ENCODE data around the gene TUBB2A.
A peak's percentile ranks its signal among the peaks of the same experiment; 100 is the strongest.

Gene TUBB2A

DNA sequence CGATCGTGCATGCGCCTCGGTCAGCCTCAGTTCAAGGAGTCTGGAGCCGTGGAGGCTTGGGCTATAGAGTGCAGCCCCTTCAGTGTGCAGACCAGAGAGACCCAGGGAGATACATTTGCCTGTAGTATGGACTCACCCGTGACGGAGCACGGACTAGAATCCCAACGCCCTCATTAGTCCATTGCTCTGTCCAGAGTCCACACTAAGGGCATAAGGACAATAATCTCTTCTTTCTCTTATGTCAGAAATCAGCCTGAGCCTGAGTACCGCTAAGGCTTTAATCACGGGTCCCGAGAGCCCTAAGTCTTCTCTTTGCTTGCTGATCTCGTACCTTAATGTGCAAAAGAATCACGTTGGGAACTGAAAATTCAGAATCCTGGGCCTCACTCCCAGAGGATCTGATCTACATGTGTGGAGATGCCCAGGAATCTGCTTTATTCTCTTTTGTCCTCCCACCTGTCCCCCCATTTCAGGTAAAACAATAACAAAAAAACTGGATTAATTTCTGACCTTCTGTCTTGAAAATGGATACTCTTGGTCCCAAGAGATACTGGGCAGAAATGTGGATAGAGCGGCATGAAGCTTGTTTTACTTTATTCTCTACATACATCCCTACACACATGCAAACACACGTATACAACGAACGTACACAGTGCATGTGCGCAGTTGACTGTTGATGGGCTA is 38.2 kb downstream of the TUBB2A start:
- Histone ChIP-seq H3K27me3 (ENCODE audit: control insufficient read depth, insufficient read depth, low read length) (no peaks in the 10 kb centered on the region), H3K27ac (peak overlapping the region; percentile 87), H3K4me1 (peaks cover 6% of the 10 kb centered on the region), H3K36me3 (ENCODE audit: control insufficient read depth, insufficient read depth, low read length) (no peaks in the 10 kb centered on the region), H3K4me2 (ENCODE audit: low read length) (peak overlapping the region; percentile 98), H3K4me3 (ENCODE audit: low read depth, low read length) (peak overlapping the region; percentile 94), H3K9ac (no peak overlapping the region), H3K9me3 (ENCODE audit: control insufficient read depth, low read length) (no peaks in the 10 kb centered on the region), H2AFZ (peak overlapping the region; percentile 90), H3K79me2 (no peaks in the 10 kb centered on the region)
- TF ChIP-seq, protein P1, sequence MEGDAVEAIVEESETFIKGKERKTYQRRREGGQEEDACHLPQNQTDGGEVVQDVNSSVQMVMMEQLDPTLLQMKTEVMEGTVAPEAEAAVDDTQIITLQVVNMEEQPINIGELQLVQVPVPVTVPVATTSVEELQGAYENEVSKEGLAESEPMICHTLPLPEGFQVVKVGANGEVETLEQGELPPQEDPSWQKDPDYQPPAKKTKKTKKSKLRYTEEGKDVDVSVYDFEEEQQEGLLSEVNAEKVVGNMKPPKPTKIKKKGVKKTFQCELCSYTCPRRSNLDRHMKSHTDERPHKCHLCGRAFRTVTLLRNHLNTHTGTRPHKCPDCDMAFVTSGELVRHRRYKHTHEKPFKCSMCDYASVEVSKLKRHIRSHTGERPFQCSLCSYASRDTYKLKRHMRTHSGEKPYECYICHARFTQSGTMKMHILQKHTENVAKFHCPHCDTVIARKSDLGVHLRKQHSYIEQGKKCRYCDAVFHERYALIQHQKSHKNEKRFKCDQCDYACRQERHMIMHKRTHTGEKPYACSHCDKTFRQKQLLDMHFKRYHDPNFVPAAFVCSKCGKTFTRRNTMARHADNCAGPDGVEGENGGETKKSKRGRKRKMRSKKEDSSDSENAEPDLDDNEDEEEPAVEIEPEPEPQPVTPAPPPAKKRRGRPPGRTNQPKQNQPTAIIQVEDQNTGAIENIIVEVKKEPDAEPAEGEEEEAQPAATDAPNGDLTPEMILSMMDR (IDR thresholded peaks at IDR 0.05) = no peak

DNA sequence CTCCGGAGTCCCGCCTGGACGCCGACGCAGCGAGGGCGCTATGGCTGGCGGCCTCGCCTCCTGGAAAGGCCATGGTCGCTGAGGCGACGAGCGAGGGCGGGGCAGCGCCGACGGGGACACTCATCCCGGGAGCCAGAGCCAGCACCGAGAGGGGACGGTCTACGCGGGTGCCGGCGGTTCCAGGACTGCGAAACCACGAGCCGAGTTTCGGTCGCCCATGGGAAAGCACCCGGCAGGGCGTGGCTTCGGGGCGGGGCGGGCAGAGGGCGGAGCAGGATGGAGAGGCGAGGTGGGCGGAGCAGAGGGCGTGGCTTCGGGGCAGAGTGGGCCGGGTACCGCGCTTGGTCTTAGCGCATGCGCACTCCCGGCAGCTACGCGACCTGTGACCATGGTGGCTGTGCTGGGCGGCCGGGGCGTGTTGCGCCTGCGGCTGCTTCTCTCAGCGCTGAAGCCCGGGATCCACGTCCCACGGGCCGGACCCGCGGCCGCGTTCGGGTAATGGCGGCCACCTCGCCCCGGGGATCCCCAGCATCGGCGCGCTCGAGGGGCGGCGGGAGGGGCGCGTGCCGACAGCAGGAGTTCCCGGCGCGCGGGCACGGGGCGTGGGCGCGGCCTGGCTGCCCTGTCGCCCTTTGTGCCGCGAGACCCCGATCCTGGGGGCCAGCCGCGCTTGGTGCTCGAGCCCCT is 38.8 kb downstream of the TUBB2A start, which contains the start of gene BPHL:
Gene BPHL, plus strand, starts transcription at position 359 of the 687 bp plus-strand sequence. Its CDS starts 30 bp downstream, at position 389.
- H3K9ac ChIP-seq = no peak within 1 kb of the TSS
- H3K27ac ChIP-seq = peak within 1 kb of the TSS; percentile 87
- no peaks in the 10 kb centered on the region for H3K27me3 ChIP-seq (ENCODE audit: control insufficient read depth, insufficient read depth, low read length)
- peak within 1 kb of the TSS; percentile 98 for H3K4me2 ChIP-seq (ENCODE audit: low read length)
- no peaks in the 10 kb centered on the region for H3K36me3 ChIP-seq (ENCODE audit: control insufficient read depth, insufficient read depth, low read length)
- peak within 1 kb of the TSS; percentile 94 for H3K4me3 ChIP-seq (ENCODE audit: low read depth, low read length)
- peak within 1 kb of the TSS; percentile 90 for H2AFZ ChIP-seq
- no peaks in the 10 kb centered on the region for H3K79me2 ChIP-seq
- no peaks in the 10 kb centered on the region for H3K9me3 ChIP-seq (ENCODE audit: control insufficient read depth, low read length)
- TF ChIP-seq, protein P1 (IDR thresholded peaks at IDR 0.05) = no peak
- peaks cover 6% of the 10 kb centered on the region for H3K4me1 ChIP-seq

DNA sequence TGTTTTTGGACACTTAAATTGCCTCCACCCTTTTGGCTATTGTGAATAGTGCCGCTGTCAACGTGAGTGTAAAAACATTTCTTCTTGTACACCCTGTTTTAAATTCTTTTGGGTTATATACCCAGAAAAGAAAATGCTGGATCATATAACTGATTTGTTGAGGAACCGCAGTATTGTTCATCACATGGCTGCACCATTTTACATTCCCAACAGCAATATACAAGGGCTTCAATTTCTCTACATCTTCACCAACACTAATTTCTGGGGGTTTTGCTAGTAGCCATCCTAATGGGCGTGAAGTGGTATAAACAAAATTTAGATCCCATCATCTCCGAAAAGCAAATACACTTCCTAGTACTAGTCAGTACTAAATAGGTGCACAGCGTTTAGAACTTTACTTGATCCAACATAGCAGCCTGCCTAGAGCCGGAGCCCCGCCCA is 39.4 kb downstream of the TUBB2A start:
- peak overlapping the region; percentile 90 for H2AFZ ChIP-seq
- no peaks in the 10 kb centered on the region for H3K36me3 ChIP-seq (ENCODE audit: control insufficient read depth, insufficient read depth, low read length)
- no peaks in the 10 kb centered on the region for H3K27me3 ChIP-seq (ENCODE audit: control insufficient read depth, insufficient read depth, low read length)
- no peaks in the 10 kb centered on the region for H3K9me3 ChIP-seq (ENCODE audit: control insufficient read depth, low read length)
- no peak overlapping the region for H3K9ac ChIP-seq
- TF ChIP-seq, protein P1 (IDR thresholded peaks at IDR 0.05) = no peak
- peak overlapping the region; percentile 98 for H3K4me2 ChIP-seq (ENCODE audit: low read length)
- peaks cover 6% of the 10 kb centered on the region for H3K4me1 ChIP-seq
- no peaks in the 10 kb centered on the region for H3K79me2 ChIP-seq
- H3K27ac ChIP-seq = peak overlapping the region; percentile 87
- H3K4me3 ChIP-seq (ENCODE audit: low read depth, low read length) = peak overlapping the region; percentile 94

DNA sequence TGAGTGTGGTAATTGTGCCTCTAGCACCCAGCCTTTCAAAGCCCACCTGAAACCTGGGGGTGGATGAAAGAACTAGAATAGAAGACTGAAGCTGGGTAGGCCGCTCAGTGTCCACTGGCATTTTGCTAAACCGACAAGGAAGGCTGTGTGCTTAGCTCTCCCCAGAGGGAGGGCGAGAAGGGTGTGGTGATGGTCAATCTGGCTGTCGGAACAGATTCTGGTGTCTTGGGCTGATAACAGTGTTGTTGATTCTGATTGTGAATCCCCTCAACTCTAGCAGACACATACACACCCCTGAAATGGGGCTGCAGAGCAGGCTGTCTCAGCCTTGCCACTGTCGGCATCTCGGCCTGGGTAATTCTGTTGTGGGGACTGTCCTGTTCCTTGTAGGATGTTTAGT is 43.0 kb downstream of the TUBB2A start:
- no peak overlapping the region for H3K27ac ChIP-seq

More for the DNA sequence above, 43.0 kb downstream of the TUBB2A start:
- Histone ChIP-seq H3K4me3 (ENCODE audit: low read depth, low read length) (no peak overlapping the region), H3K4me1 (peaks cover 3% of the 10 kb centered on the region), H3K9ac (no peak overlapping the region), H3K36me3 (ENCODE audit: control insufficient read depth, insufficient read depth, low read length) (no peaks in the 10 kb centered on the region), H2AFZ (no peak overlapping the region), H3K27me3 (ENCODE audit: control insufficient read depth, insufficient read depth, low read length) (no peaks in the 10 kb centered on the region), H3K9me3 (ENCODE audit: control insufficient read depth, low read length) (no peaks in the 10 kb centered on the region), H3K79me2 (no peaks in the 10 kb centered on the region), H3K4me2 (ENCODE audit: low read length) (no peak overlapping the region)
- TF ChIP-seq, protein P1 (IDR thresholded peaks at IDR 0.05) = no peak

Measured in parathyroid adenoma (tissue), 2 donors.